CD4-positive, alpha-beta T cell (primary cell): Measurements from ENCODE around the gene RRAS2. TPM values are rescaled to one million over a fixed set of nuclear protein-coding genes. Genes with fewer than 3 reads are reported as not detected.
"Not testable (repeated sequence)": the region's sequence is repeated elsewhere in the genome, so short reads cannot be mapped to it uniquely, and the experiment has no call there.

Source experiments
- ATAC-seq: fragments of 200-7000 bp; cut with Tn5 transposase; one replicate; pipeline ENCODE4 v1.10.0; 2022; ENCODE audit warnings: mild to moderate bottlenecking; ENCODE audit not compliant: poor library complexity
- CTCF ChIA-PET: fragments of 350-600 bp; sonication (Branson Sonifier 250); formaldehyde crosslinking; loops from one replicate; lab custom pipeline; 2021; ENCODE audit warnings: antibody characterized with exemption, inconsistent platforms; lab: Charles Lee
- POLR2A ChIA-PET: fragments of 350-600 bp; sonication (Branson Sonifier 250); formaldehyde crosslinking; loops from one replicate; lab custom pipeline; 2021; ENCODE audit warnings: antibody characterized with exemption, inconsistent platforms; lab: Charles Lee
- DNase-seq, 14 experiments: peaks; one replicate each; pipeline ENCODE4 v3.0.0-alpha.2; 2013 to 2020; ENCODE audit warnings: mixed read lengths in 2 of 14
- H3K27ac ChIP-seq, 2 donors: one replicate each; pipeline versions ENCODE4 v1.5.1 to v1.7.0; 2013; ENCODE audit warnings: low read length in 2 of 2, low read depth in 1 of 2, mild to moderate bottlenecking in 1 of 2
- H3K27me3 ChIP-seq, 2 experiments: 1 replicate in 1 of 2; 2 replicates in 1 of 2; pipeline versions ENCODE4 v1.6.1 to v1.7.0; 2013; ENCODE audit warnings: low read length in 2 of 2, control low read depth in 1 of 2, mild to moderate bottlenecking in 1 of 2, moderate library complexity in 1 of 2; ENCODE audit not compliant: insufficient read depth in 2 of 2, control insufficient read depth in 1 of 2
- H3K36me3 ChIP-seq: one replicate; pipeline ENCODE4 v1.6.1; 2013; ENCODE audit warnings: low read length, control low read depth; ENCODE audit not compliant: insufficient read depth
- H3K4me1 ChIP-seq: one replicate; pipeline ENCODE4 v1.6.1; 2013; ENCODE audit warnings: low read length, control low read depth; ENCODE audit not compliant: insufficient read depth
- H3K4me3 ChIP-seq: one replicate; pipeline ENCODE4 v1.5.1; 2013; ENCODE audit warnings: mild to moderate bottlenecking, low read length, moderate library complexity
- H3K9me3 ChIP-seq, 2 experiments: 1 replicate in 1 of 2; 2 replicates in 1 of 2; pipeline versions ENCODE4 v1.6.1 to v1.7.0; 2013; ENCODE audit warnings: low read length in 2 of 2, mild to moderate bottlenecking in 2 of 2, control low read depth in 1 of 2, moderate library complexity in 1 of 2; ENCODE audit not compliant: control insufficient read depth in 1 of 2, insufficient read depth in 1 of 2
- H3K27ac Mint-ChIP-seq: one replicate; pipeline ENCODE4 v1.8.0; 2020; ENCODE audit warnings: mixed read lengths
- H3K27me3 Mint-ChIP-seq: one replicate; pipeline ENCODE4 v1.8.0; 2021; ENCODE audit warnings: mixed read lengths
- H3K36me3 Mint-ChIP-seq: one replicate; pipeline ENCODE4 v1.8.0; 2021; ENCODE audit warnings: low read depth, mixed read lengths
- H3K4me1 Mint-ChIP-seq: one replicate; pipeline ENCODE4 v1.8.0; 2021; ENCODE audit warnings: low read depth, mixed read lengths
- H3K4me3 Mint-ChIP-seq: one replicate; pipeline ENCODE4 v1.8.0; 2020; ENCODE audit warnings: mild to moderate bottlenecking, mixed read lengths
- H3K9me3 Mint-ChIP-seq: one replicate; pipeline ENCODE4 v1.8.0; 2020; ENCODE audit warnings: mixed read lengths
- CTCF ChIP-seq: fragments of 200-600 bp; IDR thresholded peaks from one replicate; pipeline ENCODE4 v1.8.0; 2022; ENCODE audit warnings: antibody characterized with exemption, mild to moderate bottlenecking
- intact Hi-C, 2 experiments: fragments of 100-400 bp; cut with DNase I in 1 of 2; cut with micrococcal nuclease in 1 of 2; formaldehyde crosslinking; loops; one replicate each; pipeline versions ENCODE4 v1.15.1 to v1.9.0; 2023 to 2025; cut with DNase I, micrococcal nuclease
- total RNA-seq, 174 experiments: library from RNA in 2 of 174; stranded (reverse) in 2 of 174; gene quantifications; one replicate each; pipeline ENCODE4 v1.2.3 and lab custom pipeline; 2021 to 2026

The RRAS2 gene
- total RNA-seq, 2 experiments from 2014 or later = 20.7 to 21.2 TPM

- Histone ChIP-seq H3K36me3 (peaks cover 8% of the 10 kb centered on the region), H3K27ac (no peak overlapping the region), H3K4me3 (no peak overlapping the region), H3K4me1 (peaks cover 5% of the 10 kb centered on the region), H3K27me3 (no peaks in the 10 kb centered on the region), H3K9me3 (no peaks in the 10 kb centered on the region)
- no peak for ATAC-seq
- POLR2A ChIA-PET = no interaction called here
- Mint-ChIP-seq H3K27me3 (no peaks in the 10 kb centered on the region), H3K27ac (no peak overlapping the region), H3K4me1 (peaks cover 5% of the 10 kb centered on the region), H3K9me3 (no peaks in the 10 kb centered on the region), H3K36me3 (peaks cover 19% of the 10 kb centered on the region), H3K4me3 (no peak overlapping the region)
- CTCF ChIA-PET = no interaction called here
- intact Hi-C loops = no loop called here
- TF ChIP-seq CTCF = no peak
- DNase-seq = no peak
These were observed 105.1 kb downstream of the RRAS2 start for GRCh38 chr11:14253840-14254239.

- H3K27me3 ChIP-seq = no peaks in the 10 kb centered on the region
- peaks cover 16% of the 10 kb centered on the region for H3K36me3 Mint-ChIP-seq
- ATAC-seq (no peak), DNase-seq (no peak)
- no peak for TF ChIP-seq CTCF
- peaks cover 8% of the 10 kb centered on the region for H3K36me3 ChIP-seq
- CTCF ChIA-PET = interaction anchor here (1.3 kb wide), 1 partner anchor 477 kb away, joined by 3 read pairs; no protein-coding TSS in a partner anchor
- H3K4me3 ChIP-seq = no peak overlapping the region
- intact Hi-C loops = no loop called here
- H3K9me3 ChIP-seq = no peaks in the 10 kb centered on the region
- peaks cover 10% of the 10 kb centered on the region for H3K4me1 Mint-ChIP-seq
- POLR2A ChIA-PET = no interaction called here
- no peak overlapping the region for H3K27ac ChIP-seq
- no peaks in the 10 kb centered on the region for H3K27me3 Mint-ChIP-seq
- H3K27ac Mint-ChIP-seq = no peak overlapping the region
- no peak overlapping the region for H3K4me3 Mint-ChIP-seq
- H3K9me3 Mint-ChIP-seq = no peaks in the 10 kb centered on the region
- peaks cover 9% of the 10 kb centered on the region for H3K4me1 ChIP-seq
These were observed 105.6 kb downstream of the RRAS2 start for GRCh38 chr11:14253421-14253820.

- H3K27me3 Mint-ChIP-seq, DNase-seq, H3K27ac ChIP-seq, H3K36me3 ChIP-seq, ATAC-seq, H3K4me3 Mint-ChIP-seq, H3K4me3 ChIP-seq, H3K27ac Mint-ChIP-seq, POLR2A ChIA-PET, H3K27me3 ChIP-seq, H3K9me3 ChIP-seq, H3K9me3 Mint-ChIP-seq, intact Hi-C loops: not testable (repeated sequence)
- CTCF ChIA-PET = interaction anchor here (1.3 kb wide), 1 partner anchor 476 kb away, joined by 3 read pairs; no protein-coding TSS in a partner anchor
- peaks cover 19% of the 10 kb centered on the region for H3K4me1 Mint-ChIP-seq
- peaks cover 12% of the 10 kb centered on the region for H3K4me1 ChIP-seq
- peaks cover 13% of the 10 kb centered on the region for H3K36me3 Mint-ChIP-seq
These were observed 106.5 kb downstream of the RRAS2 start for GRCh38 chr11:14252501-14252900.

- DNase-seq (no peak), ATAC-seq (no peak)
- POLR2A ChIA-PET = no interaction called here
These were observed 107.2 kb downstream of the RRAS2 start for GRCh38 chr11:14251754-14252153.

More at GRCh38 chr11:14251754-14252153, 107.2 kb downstream of the RRAS2 start:
- H3K9me3 Mint-ChIP-seq = no peaks in the 10 kb centered on the region
- H3K27ac Mint-ChIP-seq = no peak overlapping the region
- H3K4me1 Mint-ChIP-seq = peaks cover 24% of the 10 kb centered on the region
- peaks cover 4% of the 10 kb centered on the region for H3K36me3 ChIP-seq
- H3K27me3 Mint-ChIP-seq = no peaks in the 10 kb centered on the region
- H3K4me1 ChIP-seq = peaks cover 12% of the 10 kb centered on the region
- intact Hi-C loops = no loop called here
- H3K4me3 Mint-ChIP-seq = no peak overlapping the region
- no peaks in the 10 kb centered on the region for H3K9me3 ChIP-seq
- H3K27me3 ChIP-seq = no peaks in the 10 kb centered on the region
- no peak overlapping the region for H3K27ac ChIP-seq
- CTCF ChIA-PET = interaction anchor here (0.8 to 5.0 kb wide), 3 partner anchors 203 to 478 kb away, joined by 3 to 27 read pairs (median 3); no protein-coding TSS in a partner anchor
- peaks cover 13% of the 10 kb centered on the region for H3K36me3 Mint-ChIP-seq
- no peak for TF ChIP-seq CTCF
- H3K4me3 ChIP-seq = no peak overlapping the region
